SIG-M5 (cell line): ENCODE data around the gene AP2A2.

ENCODE experiments used
- DNase-seq: peaks from one replicate; lab custom pipeline; 2025; lab: John Stamatoyannopoulos, UW

AP2A2 gene

GRCh38 chr11:925496-926301 is at the start of gene AP2A2:
AP2A2 (plus strand) TSS chr11:925870; CDS start chr11:926022, 152 bp downstream.
- DNase-seq = no peak

- no peak for DNase-seq
Observed at GRCh38 chr11:876545-876944, 49.1 kb upstream of the AP2A2 start.

DNA sequence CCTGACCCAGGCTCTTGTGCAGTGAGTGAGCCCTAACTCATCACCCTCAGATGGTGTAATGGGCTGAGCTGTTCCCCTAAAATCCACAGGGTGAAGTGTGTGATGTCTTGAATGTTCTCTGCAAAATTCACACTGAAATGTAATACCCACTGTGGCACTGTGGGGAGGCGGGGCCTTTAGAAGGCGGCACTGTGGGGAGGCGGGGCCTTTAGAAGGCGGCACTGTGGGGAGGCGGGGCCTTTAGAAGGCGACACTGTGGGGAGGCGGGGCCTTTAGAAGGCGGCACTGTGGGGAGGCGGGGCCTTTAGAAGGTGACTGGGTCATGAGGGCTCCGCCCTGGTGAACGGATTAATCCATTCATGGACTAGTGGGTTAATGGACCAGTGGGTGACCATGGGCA is 48.1 kb upstream of the AP2A2 start:
- no peak for DNase-seq

GRCh38 chr11:880447-880846 is 45.2 kb upstream of the AP2A2 start:
- no peak for DNase-seq

GRCh38 chr11:882596-882995 is 43.1 kb upstream of the AP2A2 start:
- no peak for DNase-seq

DNA sequence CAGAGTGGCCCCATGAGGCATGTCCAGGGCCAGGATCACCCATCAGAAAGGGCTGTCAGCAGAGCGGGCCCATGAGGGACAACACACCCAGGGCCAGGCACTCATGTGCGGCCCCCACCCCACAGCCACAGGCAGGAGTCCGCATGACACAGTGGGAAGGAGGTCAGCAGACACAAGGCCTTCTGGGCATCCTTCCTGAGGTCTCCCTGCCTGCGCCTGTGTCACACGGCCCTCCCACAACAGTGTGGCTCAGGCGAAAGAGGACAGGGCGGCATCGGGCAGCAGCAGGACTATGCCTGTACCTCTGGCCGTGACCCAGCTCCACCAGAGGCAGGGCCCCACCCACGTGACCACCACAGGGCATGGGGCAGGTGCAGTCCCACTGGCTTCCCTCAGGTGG is 42.1 kb upstream of the AP2A2 start:
- DNase-seq = no peak

DNA sequence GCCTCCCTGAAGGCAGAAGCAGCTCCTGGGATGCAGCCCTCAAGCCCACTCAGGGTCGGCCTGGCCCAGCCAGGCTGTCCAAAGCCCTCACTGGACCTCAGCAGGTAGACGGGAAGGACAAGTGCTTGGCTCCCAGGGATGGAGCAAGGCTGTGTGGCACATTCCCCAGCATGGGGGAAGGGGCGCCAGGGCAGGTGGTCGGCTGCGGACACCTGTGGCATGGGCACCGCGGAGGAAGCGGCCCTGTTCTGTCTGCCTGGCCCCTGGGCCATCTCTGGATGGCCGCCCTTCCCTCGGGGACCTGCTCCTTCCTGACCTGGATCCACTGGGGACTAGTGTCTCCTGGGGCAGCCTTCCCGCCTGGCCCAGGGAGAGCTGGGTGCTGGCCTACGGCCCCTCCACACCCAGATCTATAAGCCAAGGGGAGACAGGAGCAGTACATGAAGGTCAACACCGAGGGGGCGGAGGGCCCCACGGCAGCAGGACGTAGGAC is 41.0 kb upstream of the AP2A2 start:
- DNase-seq = no peak

DNA sequence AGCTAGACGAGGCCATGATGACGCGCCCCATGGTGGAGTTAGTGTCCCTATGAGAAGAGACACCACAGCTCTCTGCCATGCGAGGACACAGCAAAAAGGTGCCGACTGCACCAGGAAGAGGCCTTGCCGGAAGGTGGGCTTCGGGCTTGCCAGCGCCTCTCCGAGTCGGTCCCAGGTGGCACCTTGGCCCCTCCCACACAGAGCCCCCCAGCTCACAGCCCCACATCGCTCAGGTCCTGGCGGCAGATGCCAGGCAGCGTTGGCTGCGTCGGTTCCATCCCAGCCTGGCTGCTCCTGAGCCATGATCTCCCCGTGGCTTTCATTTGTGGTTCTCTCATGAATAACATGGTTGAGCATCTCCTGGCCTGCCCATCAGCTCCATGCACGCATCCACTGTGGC is 39.1 kb upstream of the AP2A2 start:
- DNase-seq = no peak

DNA sequence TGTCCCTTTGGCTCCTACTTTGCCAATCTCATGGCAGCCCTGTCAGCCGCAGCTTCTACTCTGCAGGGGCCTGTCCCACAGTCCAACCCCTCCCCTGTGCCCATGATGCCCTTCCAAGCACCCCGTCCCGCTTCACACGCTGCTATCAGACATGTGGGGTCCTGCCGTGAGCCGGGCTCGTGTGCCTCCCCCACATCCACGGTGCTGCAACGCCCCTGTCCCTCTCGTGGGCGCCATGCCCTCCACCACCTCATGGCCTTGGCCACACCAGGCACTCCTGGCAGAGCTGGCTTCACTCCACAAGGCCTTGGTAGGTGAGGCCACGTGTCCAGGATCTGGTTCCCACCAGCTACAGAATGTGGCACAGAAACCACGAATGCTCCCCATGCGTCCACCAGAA is 38.1 kb upstream of the AP2A2 start:
- no peak for DNase-seq

GRCh38 chr11:888310-889212 is 37.1 kb upstream of the AP2A2 start:
- no peak for DNase-seq

DNA sequence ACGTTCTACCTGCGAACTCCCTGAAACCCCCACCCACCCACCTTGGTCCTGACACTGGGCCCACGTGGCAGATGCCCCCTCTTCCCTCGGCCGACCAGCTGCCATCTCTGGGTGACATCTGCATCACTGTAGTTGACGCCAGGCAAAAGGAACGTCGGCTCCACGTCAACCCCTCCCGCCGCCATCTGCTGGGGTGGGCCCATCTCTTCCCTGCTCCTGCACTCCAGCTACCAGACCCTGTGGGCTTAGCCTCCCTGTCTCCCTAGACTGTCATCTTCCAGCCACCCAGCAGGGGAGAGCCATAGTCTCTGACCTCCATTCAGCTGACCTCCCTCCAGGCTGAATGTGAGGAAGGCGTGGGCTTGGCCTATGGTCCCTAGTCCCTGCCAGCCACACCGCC is 36.4 kb upstream of the AP2A2 start:
- DNase-seq = no peak

- DNase-seq = no peak
Observed at GRCh38 chr11:889687-890475, 35.8 kb upstream of the AP2A2 start.

DNA sequence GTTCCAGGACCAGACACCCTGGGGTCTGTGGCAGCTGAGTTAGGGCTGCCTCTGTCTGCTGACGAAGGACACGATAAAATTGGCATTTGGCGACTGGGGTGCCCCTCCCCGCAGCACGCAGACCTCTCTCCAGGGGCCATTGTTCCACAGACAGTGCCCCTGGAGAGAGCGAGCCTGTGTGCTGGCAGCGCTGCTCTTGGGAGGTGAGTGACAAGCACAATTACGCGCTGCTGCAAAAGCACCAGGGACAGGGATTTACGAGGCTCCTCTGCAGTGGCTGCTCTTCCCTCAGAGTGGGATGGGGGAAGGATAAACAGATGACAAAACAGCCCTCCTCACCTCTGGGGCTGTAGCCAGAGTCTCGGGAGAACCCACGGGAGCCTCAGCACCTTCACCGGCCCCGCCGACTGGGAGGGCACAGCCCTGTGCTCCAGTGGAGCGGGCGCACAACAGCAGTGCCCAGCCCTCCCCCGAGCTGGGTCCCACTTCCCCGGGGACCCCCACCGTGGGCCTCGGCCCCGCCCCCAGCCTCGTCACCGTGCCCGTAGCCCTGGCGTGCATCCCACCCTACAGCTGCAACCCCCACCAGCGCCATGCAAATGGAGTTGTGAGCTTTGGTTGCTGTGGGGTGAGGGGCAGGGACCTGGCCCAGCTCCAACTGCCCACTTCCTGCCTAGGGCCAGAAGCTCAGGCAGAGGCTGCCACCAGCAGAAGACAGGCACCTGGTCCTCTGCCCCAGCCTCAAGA is 34.7 kb upstream of the AP2A2 start:
- no peak for DNase-seq

- no peak for DNase-seq
Observed at GRCh38 chr11:893008-893654, 32.5 kb upstream of the AP2A2 start.

- DNase-seq = no peak
Observed at GRCh38 chr11:894575-895201, 31.0 kb upstream of the AP2A2 start.

- no peak for DNase-seq
Observed at GRCh38 chr11:895331-896110, 30.1 kb upstream of the AP2A2 start.

- no peak for DNase-seq
Observed at GRCh38 chr11:897253-898142, 28.2 kb upstream of the AP2A2 start.

GRCh38 chr11:898143-898511 is 27.5 kb upstream of the AP2A2 start:
- DNase-seq = no peak
